A549 (cell line): ENCODE data around the gene CNIH1.

ENCODE experiments used
- BCL3 ChIP-seq: fragments of >200 bp; sonication (Bioruptor Twin); formaldehyde crosslinking; IDR thresholded peaks from 3 replicates; pipeline ENCODE4 v1.6.1; 2016
- CTCF ChIP-seq: fragments of >200 bp; sonication (Bioruptor Twin); formaldehyde crosslinking; IDR thresholded peaks from 3 replicates; pipeline ENCODE4 v1.5.1; 2016
- RARB ChIP-seq: fragments of 250-450 bp; sonication (Bioruptor Pico); IDR thresholded peaks from 2 replicates; pipeline ENCODE4 v1.8.0; 2021; ENCODE audit warnings: mild to moderate bottlenecking, moderate library complexity

- no peak for TF ChIP-seq RARB (CRISPR knock-in tag)
- TF ChIP-seq CTCF: no peak
- TF ChIP-seq BCL3: no peak
These were observed 31.0 kb downstream of the CNIH1 start for GRCh38 chr14:54410215-54410614.
